Measurements from ENCODE around the gene STARD10.

STARD10 gene

DNA sequence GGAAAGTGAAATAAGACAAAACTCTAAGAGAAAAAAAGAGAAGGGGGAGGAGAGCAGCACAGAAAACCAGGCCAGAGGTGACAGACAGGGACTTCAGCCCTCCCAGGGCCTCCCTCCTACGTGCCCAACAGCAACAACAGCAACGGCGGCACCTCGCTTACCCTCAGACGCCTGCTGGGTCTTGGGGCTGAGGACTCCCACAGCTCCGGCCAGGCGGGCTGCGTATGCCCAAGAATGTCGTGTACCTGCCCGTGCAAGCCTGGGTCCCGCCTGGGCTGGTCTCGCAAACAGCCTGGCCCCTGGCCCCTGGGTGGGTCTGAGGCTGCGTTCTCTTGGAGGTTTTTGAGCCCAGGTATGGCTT, 72.2 kb downstream of the STARD10 start:
- no peak for DNase-seq

DNA sequence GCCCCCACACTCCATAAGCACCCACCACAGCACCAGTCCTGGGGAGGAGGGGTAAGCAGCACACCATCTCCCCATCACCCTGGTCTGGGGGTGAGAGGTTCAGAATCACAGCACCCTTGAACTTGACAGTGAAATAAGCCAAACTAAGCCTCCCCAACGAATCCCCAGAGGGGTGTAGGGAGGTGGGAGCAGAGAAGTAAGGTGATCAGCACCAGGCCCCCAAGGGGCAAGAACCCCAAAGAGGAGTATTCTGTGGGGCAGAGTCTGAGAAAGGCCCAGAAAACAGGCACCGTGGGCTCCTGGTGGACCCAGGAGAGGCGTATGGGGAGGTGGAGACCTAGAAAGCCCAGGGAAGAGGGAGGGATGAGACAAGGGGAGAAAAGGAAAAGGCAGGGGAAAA, 72.6 kb downstream of the STARD10 start:
- no peak for DNase-seq

DNA sequence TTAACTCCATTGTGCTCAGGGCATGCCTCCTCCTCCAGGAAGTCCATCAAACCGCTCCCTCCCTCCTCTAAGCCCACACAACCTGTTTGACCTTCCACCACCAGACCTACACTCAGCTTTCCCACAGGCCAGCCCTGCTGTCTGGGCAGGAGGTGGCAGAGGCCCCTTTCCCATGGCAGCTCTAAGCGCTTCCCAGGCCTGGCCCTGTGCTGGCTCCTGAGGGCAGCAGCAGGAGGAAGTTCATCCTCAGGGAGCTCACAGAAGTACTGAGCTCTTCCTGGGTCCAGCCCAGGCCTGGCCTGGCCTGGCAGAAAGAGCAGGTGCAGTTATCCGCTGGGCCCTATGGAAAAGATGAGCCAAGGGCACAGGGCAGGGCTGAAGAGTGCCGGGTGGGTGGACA, 73.1 kb downstream of the STARD10 start:
- DNase-seq: no peak

DNA sequence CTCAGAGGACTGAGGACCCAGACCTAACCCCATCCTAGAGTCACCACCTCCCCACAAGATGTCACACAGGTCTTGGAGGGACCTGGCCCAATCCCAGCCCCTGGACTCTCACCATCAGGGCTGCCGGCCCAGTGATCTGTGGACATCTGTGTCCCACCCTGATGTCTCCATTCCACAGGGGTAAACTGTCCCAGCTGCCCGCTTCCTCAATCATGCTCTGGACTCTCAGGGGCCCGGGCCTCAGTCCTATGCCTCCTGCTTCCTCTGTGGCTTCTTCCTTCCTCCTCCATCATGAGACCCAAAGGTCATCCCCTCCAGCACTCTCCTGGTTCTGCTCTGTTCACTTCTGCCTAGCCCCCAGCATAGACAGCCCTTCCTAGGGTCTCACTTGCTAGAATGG, 73.8 kb downstream of the STARD10 start:
- DNase-seq: no peak

DNA sequence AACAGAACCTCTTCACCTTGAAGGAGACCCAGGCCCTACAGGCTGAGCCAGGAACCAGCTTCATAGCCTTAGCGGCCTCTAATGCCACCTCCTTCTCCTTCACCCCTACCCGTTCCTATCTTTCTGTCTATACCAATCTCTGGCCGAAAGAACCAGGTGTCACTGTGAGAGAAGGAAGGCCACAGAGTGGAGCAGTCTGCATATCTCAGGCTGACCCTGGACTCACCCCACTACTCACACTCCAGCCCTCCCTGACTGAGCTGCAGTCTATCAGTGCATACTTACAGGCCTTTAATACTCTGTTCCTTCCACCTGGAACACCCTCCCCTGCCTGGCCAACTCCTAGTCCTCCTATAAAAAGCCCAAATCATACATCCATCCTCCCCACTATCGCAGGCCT, 74.3 kb downstream of the STARD10 start:
- no peak for DNase-seq

DNA sequence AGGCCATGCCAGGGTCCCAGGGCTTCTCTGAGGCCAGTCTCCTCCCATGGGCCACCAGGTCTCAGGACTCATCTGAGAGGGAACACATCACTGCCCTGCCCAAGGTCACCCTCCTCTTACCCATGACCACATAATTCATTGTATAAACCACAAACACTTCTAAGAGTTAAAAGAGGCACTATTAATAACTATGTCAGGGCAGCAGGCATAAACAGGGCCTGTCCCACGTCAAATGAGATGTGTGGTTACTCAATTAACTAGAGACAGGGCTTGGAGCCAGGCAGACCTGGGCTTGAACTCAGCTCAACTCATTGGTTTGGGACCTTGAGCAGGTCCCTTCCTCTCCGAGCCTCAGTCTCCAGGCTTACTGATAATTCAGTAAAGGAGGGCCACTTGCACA, 74.7 kb downstream of the STARD10 start:
- DNase-seq: no peak

DNA sequence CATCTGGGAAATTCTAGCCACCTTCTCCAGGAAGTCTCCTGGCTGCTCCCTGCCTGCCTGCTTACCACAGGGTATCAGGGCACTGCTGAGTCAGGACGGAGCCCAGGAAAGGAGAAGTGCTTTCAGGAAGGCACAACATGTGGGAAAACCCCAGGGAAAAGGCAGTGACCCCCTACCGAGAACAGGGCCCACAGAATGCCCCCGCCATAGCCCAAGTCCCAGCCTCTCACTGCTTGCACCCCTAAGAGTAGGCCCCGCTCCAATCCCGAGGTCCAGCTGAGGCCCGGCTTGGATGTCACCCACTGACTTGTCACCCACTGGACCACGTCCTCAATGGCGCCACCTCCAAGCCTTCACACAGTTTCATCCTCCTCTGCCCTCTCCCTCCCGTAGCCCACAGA, 75.7 kb downstream of the STARD10 start:
- no peak for DNase-seq

DNA sequence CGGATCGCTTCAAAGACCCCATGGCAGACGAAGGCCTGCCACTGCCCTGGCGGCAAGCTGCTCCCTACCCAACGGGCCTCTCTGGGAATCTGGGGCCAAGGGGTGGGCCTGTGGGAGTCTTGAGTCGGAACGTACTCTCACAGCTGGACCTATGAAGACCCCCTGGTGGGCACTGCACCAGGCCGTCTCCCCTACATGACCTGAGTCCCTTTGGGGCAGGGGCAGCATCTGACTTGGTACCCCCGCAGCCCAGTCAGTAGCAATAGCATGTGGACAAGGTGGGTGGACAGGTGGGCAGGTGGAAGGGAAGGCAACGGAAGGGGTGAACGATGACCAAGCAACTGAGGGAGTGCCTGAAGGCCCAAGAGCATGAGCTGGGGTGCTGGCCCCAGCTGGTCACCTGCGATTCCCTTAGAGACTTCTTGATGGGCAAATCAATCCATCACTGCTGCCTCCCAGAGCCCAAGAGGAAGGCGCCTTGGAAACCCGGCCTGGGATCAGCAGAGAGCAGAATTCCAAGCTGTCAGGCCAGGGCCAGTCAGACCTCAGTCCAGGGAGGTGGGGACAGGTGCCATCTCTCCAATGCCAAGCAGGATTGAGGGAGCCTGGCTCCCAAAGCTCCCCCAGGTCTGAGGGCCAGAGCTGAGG, 76.9 kb downstream of the STARD10 start:
- no peak for DNase-seq

DNA sequence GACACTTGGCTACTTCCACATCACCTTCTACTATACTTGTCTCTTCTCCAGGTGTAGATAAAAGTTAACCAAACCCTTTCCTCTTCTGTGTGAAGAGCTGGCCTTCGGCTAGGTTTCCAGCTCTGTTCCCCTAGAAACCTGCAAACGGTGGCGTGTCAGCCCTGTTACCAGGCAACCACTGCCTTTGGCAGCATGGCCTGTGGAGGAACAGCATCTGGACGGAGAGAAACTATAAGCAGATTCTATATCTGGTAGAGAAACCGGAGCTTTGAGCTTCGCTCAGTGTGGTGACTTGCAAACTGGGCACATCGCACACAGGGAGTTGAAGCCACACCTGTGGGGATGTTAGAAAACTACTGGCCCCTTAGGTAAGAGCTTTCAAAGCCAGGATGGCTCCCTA, 77.6 kb downstream of the STARD10 start:
- DNase-seq: no peak

DNA sequence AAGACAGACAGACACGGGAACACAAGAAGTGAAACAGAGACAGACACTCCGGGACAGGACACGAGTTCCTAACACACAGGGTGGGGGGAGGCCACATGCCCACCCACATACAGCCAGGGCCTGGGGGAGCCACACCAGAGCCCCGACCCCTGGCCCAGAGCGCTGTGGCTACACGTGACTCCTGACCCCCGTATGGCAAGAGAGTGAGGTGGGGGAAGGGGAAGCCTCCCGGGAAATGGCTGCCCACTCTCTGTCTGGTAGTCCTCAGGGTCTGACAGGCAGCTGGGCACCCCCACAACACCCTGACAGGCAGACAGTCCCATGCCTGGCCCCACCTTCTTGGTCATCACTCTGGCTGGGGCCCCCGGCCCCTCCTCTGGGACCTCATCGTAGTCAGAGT, 81.0 kb downstream of the STARD10 start:
- DNase-seq: no peak

DNA sequence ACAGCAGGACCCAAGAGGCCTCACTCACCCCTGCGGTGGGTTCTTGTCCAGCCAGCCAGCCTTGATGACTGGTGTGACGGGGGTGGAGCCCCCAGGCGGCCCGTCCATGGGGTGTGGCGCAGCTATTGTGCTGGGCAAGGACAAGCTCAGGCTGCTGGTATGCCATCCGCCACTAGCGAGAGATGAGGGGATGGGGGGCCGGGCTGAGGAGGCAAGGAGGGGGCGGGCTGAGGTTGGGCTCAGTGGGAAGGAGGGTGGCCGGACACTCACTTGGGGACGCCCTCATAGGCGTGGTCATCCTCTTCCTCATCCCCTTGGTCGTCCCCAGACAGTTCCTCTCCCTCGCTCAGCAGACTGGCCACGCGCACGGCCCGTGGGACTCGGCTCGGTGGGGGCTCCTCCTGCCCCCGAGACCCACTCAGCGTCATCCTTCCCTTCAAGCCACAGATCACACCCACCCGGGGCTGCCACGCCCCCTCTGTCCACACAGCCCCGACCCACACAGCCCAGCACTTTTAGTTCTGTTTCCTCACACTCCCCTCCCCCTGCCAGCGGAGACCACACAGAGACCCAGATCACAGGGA, 81.6 kb downstream of the STARD10 start:
- no peak for DNase-seq

DNA sequence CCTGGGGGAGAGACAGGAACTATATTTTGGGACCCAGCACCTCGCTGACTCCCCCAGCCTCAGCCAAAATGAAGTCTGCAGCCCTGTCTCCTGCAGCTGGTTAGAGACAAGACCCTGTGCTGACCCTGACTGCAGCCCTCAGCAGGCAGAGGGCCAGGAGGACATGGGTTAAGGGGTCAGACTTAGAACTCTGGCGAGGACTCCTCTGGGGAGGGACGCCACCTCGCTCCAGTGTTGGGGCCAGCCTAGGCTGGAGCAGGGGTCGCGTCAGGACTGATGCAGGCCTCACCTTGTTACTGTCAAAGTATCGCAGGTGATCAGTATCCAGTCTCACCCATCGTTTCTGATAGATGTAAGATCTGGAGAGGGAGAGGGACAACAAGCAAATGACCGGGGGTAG, 82.7 kb downstream of the STARD10 start:
- no peak for DNase-seq

DNA sequence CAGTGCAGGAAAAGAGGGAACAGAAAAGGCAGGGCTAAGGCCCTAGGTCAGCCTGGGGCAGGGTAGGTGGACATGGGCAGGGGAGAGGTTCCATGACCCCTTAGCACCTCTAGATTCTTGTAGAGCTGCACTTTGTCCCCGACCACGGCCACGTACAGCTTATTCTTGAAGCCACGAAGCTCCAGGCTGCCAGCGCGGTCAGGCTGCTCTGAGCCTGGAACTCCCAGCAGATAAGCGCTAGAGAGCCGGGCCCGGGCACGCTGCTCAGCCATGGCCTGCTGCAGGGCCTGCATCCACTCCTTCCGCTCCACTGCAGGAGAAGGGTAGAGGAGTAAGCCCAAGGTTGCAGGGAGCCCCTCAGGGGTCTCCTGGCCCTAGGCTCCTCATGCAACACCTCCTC, 83.6 kb downstream of the STARD10 start:
- no peak for DNase-seq

DNA sequence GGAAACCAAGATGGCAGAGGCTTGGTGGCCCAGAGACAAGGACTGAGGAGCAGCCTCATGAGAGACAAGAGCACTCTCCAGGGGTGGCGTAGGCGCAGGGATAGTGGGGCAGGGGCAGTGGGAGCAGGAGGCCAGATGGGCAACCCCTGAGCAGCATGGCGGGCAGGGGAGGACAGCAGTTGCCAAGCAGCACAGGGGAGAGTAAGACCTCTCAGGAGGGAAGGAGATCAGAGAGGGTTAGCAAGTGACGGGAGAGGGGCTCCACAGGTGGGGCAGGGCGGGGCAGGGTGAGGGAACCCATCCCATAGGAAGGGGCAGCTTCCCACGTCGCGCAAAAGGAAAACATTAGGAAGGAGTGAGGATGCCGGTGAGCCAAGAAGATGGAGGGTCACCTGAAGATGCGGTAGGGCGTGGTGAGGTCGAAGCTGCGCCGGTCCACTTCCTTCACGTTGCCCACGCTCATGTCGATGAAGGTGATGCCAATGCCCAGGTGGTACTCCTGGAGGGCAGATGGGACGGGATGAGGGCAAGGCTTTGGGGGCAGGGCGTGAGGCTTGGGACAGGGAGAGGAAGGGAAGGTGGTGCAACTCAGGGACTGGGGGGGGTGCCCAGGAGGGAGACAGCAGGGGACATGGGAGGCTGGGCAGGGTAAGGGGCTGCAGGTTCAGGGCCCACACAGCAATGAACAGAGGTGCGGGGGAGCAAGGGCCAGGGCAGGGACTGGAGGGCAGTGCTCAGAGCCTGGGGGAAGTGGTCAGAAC, 84.2 kb downstream of the STARD10 start:
- DNase-seq: no peak

DNA sequence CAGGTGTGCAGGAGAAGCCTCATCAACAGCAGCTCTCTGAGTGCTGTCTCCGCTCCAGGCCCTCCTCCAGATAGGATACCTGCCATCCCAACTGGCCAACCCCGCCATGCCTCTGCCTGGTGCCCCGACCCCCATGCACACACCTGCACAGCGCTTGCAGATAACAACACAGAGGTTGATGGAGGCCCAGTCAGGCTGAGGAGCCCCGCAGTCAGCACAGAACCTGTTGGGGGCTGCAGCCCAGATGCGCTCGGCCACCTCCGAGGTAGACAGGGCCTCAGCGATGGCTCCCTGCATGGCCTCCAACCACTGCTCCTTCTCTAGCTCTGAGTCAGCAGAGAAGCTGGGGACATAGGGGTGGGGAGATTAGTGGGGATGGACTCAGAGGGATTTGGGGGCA, 86.8 kb downstream of the STARD10 start:
- DNase-seq: no peak

DNA sequence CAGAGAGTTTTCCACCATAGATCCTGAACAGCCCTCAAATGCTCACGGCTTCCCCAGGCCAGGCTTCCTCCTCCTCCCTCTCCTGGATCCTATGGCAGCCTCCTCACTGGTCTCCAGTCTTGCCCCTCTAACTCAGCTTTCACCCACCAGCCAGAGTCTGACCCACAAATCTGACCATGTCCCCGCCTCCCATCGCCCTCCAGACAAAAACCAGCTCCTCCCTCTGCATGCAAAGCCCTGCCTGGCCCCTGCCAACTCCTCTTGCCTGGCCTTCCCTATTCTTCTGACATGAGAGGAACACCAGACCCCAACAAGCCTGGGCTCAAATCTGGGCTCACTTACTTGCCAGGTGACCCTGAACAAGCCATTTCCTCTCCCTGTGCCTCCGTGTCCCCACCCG, 87.3 kb downstream of the STARD10 start:
- DNase-seq: no peak

DNA sequence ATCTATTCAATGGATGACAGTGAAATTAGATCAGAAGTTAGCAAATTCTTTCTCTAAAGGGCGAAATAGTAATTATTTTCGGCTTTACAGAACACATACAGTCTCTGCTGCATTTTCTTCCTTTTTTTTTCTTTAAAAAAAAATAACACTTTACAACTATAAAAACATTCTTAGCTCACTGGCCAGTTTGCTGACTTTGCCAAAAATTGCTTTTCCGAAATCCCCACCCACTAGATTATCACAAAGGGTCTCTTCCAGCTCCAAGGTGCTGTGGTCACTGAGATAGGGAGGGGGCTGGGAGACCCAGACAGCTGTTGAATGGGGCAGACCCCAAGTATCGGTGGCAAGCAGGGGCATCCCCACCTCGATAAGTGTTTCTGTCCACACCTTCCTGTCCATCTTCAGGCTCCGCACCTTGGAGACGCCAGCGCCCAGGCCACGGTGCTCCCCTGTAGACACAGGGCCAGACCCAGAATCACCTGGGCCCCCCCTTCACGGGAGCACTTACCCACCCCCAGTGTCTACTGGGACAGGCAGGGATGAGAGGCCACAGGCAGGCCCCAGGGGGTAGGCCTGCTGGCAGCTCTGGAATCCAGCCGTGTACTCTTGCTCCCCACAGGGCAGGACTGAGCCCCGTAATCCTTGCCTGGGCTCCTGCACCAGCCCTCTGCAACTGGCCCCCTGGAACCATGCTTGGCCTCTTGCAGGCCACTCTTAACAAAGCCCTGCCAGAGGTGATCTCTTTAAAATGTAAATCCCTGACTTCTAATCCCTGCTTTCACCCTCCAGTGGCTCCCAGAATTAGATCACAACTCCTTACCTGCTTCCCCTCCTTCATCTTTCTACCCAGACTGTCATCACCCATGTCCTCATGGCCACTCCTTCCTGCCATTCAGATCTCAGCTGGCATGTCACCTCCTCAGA, 88.1 kb downstream of the STARD10 start:
- no peak for DNase-seq

DNA sequence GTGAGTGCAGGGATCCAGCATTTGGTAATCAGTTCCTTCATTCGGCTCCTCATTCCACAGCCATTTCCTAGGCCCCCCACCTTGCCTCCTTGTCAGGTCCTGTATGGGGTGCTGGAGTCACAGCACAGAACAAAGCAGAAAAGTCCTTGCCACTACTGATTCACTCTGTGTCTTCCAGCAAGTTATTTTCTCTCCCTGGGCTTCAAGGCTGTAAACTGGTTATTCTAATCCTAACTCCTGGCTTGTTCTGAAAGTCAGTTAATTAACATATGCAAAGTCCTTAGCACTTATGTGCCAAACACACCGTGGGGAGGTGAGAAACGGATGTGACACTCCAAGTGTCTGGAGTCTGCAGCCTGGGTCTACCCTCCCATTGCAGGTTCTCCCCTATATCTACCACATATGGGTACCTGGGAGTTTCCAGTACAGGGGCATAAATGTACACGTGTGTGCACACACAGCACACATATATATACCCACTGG, 89.0 kb downstream of the STARD10 start:
- DNase-seq: no peak
